DMS153 (cell line): ENCODE results near the gene LTBP2.

Experiments
- DNase-seq: peaks from one replicate; lab custom pipeline; 2025; lab: John Stamatoyannopoulos, UW

The LTBP2 gene

GRCh38 chr14:74611650-74612349 lies at the start of gene LTBP2:
Gene LTBP2 (minus strand): TSS chr14:74612237. CDS start chr14:74611944, 293 bp downstream.
- DNase-seq = no peak

- no peak for DNase-seq
Observed at GRCh38 chr14:74660863-74661262, 48.8 kb upstream of the LTBP2 start.

GRCh38 chr14:74660167-74660566 lies 48.1 kb upstream of the LTBP2 start:
- DNase-seq = no peak

- no peak for DNase-seq
Observed at GRCh38 chr14:74658535-74659131, 46.6 kb upstream of the LTBP2 start.

GRCh38 chr14:74656964-74657363 lies 44.9 kb upstream of the LTBP2 start:
- DNase-seq = no peak

GRCh38 chr14:74655599-74656395 lies 43.8 kb upstream of the LTBP2 start:
- no peak for DNase-seq

- no peak for DNase-seq
Observed at GRCh38 chr14:74654931-74655330, 42.9 kb upstream of the LTBP2 start.

- no peak for DNase-seq
Observed at GRCh38 chr14:74653386-74654138, 41.5 kb upstream of the LTBP2 start.

- DNase-seq = no peak
Observed at GRCh38 chr14:74652541-74652940, 40.5 kb upstream of the LTBP2 start.

- no peak for DNase-seq
Observed at GRCh38 chr14:74650927-74651686, 39.1 kb upstream of the LTBP2 start.

GRCh38 chr14:74649673-74650072 lies 37.6 kb upstream of the LTBP2 start:
- DNase-seq = no peak

GRCh38 chr14:74649167-74649566 lies 37.1 kb upstream of the LTBP2 start:
- no peak for DNase-seq

GRCh38 chr14:74648601-74649000 lies 36.6 kb upstream of the LTBP2 start:
- no peak for DNase-seq

- peak; percentile 66 for DNase-seq
Observed at GRCh38 chr14:74647678-74648461, 35.8 kb upstream of the LTBP2 start.

- DNase-seq = no peak
Observed at GRCh38 chr14:74647061-74647677, 35.1 kb upstream of the LTBP2 start.

GRCh38 chr14:74645756-74646470 lies 33.9 kb upstream of the LTBP2 start:
- DNase-seq = no peak

- DNase-seq = no peak
Observed at GRCh38 chr14:74645244-74645643, 33.2 kb upstream of the LTBP2 start.

GRCh38 chr14:74641601-74642391 lies 29.8 kb upstream of the LTBP2 start:
- no peak for DNase-seq

- DNase-seq = no peak
Observed at GRCh38 chr14:74638966-74639365, 26.9 kb upstream of the LTBP2 start.
